K562 (cell line): ENCODE results near the gene SEC11A. TPM values are rescaled to one million over a fixed set of nuclear protein-coding genes. Genes with fewer than 3 reads are reported as not detected.

Source experiments
- CC2D1A ChIP-seq: fragments of 450-650 bp; IDR thresholded peaks from 2 replicates; pipeline ENCODE4 v1.6.1; 2017; ENCODE audit warnings: mild to moderate bottlenecking
- HDGF ChIP-seq: fragments of 450-650 bp; IDR thresholded peaks from 2 replicates; pipeline ENCODE4 v1.6.1; 2016
- HMGN3 ChIP-seq: IDR thresholded peaks from 2 replicates; pipeline ENCODE4 v1.6.1; 2011; ENCODE audit warnings: borderline replicate concordance, low read depth, mild to moderate bottlenecking, mixed read lengths, low read length; ENCODE audit not compliant: insufficient read length; ENCODE audit errors: extremely low read depth
- IFI16 ChIP-seq: fragments of 250-450 bp; sonication (Bioruptor Pico); IDR thresholded peaks from 2 replicates; pipeline ENCODE4 v2.1.2; 2022; ENCODE audit warnings: mild to moderate bottlenecking, inconsistent platforms
- KLF6 ChIP-seq: fragments of 250-450 bp; sonication (Bioruptor Pico); IDR thresholded peaks from 2 replicates; pipeline ENCODE4 v1.4.0; 2020; ENCODE audit warnings: mild to moderate bottlenecking, moderate library complexity, borderline replicate concordance
- MCM3 ChIP-seq: fragments of 450-650 bp; IDR thresholded peaks from 2 replicates; pipeline ENCODE4 v1.6.1; 2016
- MCM5 ChIP-seq: fragments of 450-650 bp; IDR thresholded peaks from 2 replicates; pipeline ENCODE4 v1.6.1; 2016; ENCODE audit warnings: low read depth
- MEF2A ChIP-seq: IDR thresholded peaks from 2 replicates; pipeline ENCODE4 v1.6.1; 2011; ENCODE audit warnings: low read depth, mild to moderate bottlenecking, low read length, moderate library complexity; ENCODE audit not compliant: control insufficient read depth
- NR1H2 ChIP-seq: sonication (generic); formaldehyde crosslinking; IDR thresholded peaks from 2 replicates; pipeline ENCODE4 v1.4.0; 2020; ENCODE audit warnings: mild to moderate bottlenecking, missing genetic modification reagents
- PML ChIP-seq: IDR thresholded peaks from 2 replicates; pipeline ENCODE4 v1.6.1; 2012; ENCODE audit warnings: low read length, inconsistent platforms
- PURB ChIP-seq: sonication (generic); formaldehyde crosslinking; IDR thresholded peaks from 2 replicates; pipeline ENCODE4 v1.9.0; 2021; ENCODE audit warnings: low read depth, mild to moderate bottlenecking, missing genetic modification reagents
- PYGO2 ChIP-seq: fragments of 450-650 bp; IDR thresholded peaks from 2 replicates; pipeline ENCODE4 v1.6.1; 2016; ENCODE audit warnings: mild to moderate bottlenecking, missing genetic modification characterization, moderate library complexity, missing compliant biosample characterization
- RB1 ChIP-seq: fragments of 450-650 bp; IDR thresholded peaks from 2 replicates; pipeline ENCODE4 v1.6.1; 2017; ENCODE audit warnings: low read depth, mild to moderate bottlenecking
- RBBP5 ChIP-seq: fragments of 200-600 bp; sonication (generic); IDR thresholded peaks from 2 replicates; pipeline ENCODE4 v1.6.1; 2012; ENCODE audit warnings: borderline replicate concordance, mild to moderate bottlenecking, low read length, control low read depth, inconsistent platforms; ENCODE audit not compliant: insufficient read depth, poor library complexity, severe bottlenecking
- SIN3B ChIP-seq: fragments of 450-650 bp; IDR thresholded peaks from 2 replicates; pipeline ENCODE4 v1.6.1; 2017; ENCODE audit warnings: low read depth, mild to moderate bottlenecking, moderate library complexity
- SMARCA4 ChIP-seq: fragments of 450-650 bp; IDR thresholded peaks from 2 replicates; pipeline ENCODE4 v1.6.1; 2016
- SRSF1 ChIP-seq: fragments of 200-400 bp; formaldehyde crosslinking; IDR thresholded peaks from 2 replicates; pipeline ENCODE4 v1.6.1; 2017; ENCODE audit warnings: mild to moderate bottlenecking, low read depth, low read length, moderate library complexity
- TARDBP ChIP-seq: fragments of 450-650 bp; IDR thresholded peaks from 2 replicates; pipeline ENCODE4 v1.6.1; 2016
- ZFPM2 ChIP-seq: fragments of 250-450 bp; sonication (Bioruptor Pico); IDR thresholded peaks from 2 replicates; pipeline ENCODE4 v1.5.1; 2022; ENCODE audit warnings: mild to moderate bottlenecking
- ZNF133 ChIP-seq: fragments of 250-450 bp; sonication (Bioruptor Pico); IDR thresholded peaks from 2 replicates; pipeline ENCODE4 v1.4.0; 2020; ENCODE audit warnings: mild to moderate bottlenecking
- ZNF146 ChIP-seq: IDR thresholded peaks from one replicate; pipeline ENCODE4 v1.6.1; 2018; ENCODE audit warnings: missing compliant biosample characterization; ENCODE audit not compliant: unreplicated experiment
- ZNF316 ChIP-seq: fragments of 450-650 bp; IDR thresholded peaks from 2 replicates; pipeline ENCODE4 v1.6.1; 2016
- polyA plus RNA-seq, 8 experiments: library from polyadenylated mRNA; depleted of rRNA in 4 of 8; stranded (reverse) in 5 of 8; unstranded in 3 of 8; fragments of >200 nt; fragmentation: Nextera tagmentation in 2 of 8; fragmentation: Illumina TruSeq in 1 of 8; extraction: Ambion mirVana in 2 of 8; extraction: Trizol in 1 of 8; gene quantifications; 2 replicates each; pipeline versions ENCODE4 v1.2.1 to v1.2.3, GENCODE V29; 2011 to 2014; ENCODE audit warnings: inconsistent platforms in 1 of 8, missing spikeins in 1 of 8
- total RNA-seq, 7 experiments: library from RNA; depleted of rRNA in 6 of 7; stranded (reverse); fragments of >200 nt in 6 of 7; fragmentation: Illumina TruSeq in 2 of 7; extraction: Trizol in 2 of 7; gene quantifications; 2 replicates each; pipeline versions ENCODE4 v1.2.1 to v1.2.3, GENCODE V29; 2011 to 2021; ENCODE audit warnings: low replicate concordance in 1 of 7
- TF ChIP-seq, protein P1 (sequence below): fragments of 450-650 bp; IDR thresholded peaks from 2 replicates; pipeline ENCODE4 v1.6.1; 2016
- TF ChIP-seq, protein P2 (sequence below): sonication (generic); formaldehyde crosslinking; IDR thresholded peaks from 2 replicates; pipeline ENCODE4 v1.8.1; 2023; ENCODE audit warnings: mild to moderate bottlenecking, missing genetic modification reagents
- TF ChIP-seq, protein P3 (sequence below): IDR thresholded peaks from 3 replicates; pipeline ENCODE4 v1.6.1; 2011; ENCODE audit warnings: borderline replicate concordance, mild to moderate bottlenecking, moderate library complexity; ENCODE audit not compliant: insufficient read length; ENCODE audit errors: extremely low read depth

SEC11A gene
- total and polyA plus RNA-seq, 9 of the 15 experiments (the other 6 are each of a cell fraction or from before 2014, with no cell fraction given): 175 to 310 (median 229) TPM

DNA sequence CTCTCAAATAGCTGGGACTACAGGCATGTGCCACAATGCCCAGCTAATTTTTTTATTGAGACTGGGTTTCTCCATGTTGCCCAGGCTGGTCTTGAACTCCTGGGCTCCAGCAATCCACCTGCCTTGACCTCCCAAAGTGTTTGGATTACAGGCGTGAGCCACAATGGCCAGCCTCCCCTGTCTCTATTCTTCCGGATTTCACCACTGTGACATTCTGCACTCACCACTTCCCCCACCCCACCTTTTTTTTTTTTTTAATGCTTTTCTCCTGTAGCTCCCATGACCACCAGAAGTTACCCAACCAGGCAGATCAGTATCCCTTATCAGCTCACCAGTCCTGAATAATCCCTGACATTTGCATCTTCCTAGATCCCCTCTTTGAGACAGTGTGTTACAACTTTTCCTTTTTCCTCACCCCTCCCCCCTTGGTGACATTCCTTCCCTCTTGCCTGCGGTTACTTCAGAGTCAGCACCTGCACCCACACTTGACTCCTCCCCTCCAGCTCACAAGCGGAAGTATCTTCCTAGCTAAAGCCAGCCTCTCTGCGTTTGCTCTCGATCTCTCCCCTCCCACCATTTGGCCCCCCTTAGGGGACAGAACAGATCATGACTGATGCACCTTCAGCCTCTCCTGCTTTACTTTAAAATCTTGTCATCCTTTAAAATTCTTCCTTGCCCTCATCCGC, 19.0 kb upstream of the SEC11A start (continued):
- TF ChIP-seq, protein P1, sequence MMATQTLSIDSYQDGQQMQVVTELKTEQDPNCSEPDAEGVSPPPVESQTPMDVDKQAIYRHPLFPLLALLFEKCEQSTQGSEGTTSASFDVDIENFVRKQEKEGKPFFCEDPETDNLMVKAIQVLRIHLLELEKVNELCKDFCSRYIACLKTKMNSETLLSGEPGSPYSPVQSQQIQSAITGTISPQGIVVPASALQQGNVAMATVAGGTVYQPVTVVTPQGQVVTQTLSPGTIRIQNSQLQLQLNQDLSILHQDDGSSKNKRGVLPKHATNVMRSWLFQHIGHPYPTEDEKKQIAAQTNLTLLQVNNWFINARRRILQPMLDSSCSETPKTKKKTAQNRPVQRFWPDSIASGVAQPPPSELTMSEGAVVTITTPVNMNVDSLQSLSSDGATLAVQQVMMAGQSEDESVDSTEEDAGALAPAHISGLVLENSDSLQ: peak; percentile 67
- TF ChIP-seq SMARCA4 (peak; percentile 93), ZFPM2 (no peak), CC2D1A (peak; percentile 80), RBBP5 (peak; percentile 71), PML (peak; percentile 67; the same call in 1 of the 2 replicates), ZNF316 (peak; percentile 84), RB1 (no peak), ZNF146 (CRISPR knock-in tag) (no peak), PURB (CRISPR knock-in tag) (no peak), NR1H2 (CRISPR knock-in tag) (no peak), KLF6 (no peak), SRSF1 (no peak), ZNF133 (no peak), PYGO2 (tag) (no peak; the same call in 1 of the 2 replicates), IFI16 (CRISPR knock-in tag) (no peak), SIN3B (no peak), HDGF (peak; percentile 86; the same call in 1 of the 2 replicates), TARDBP (no peak; the same call in 1 of the 2 replicates), MCM5 (no peak), HMGN3 (no peak), MEF2A (no peak), MCM3 (no peak)
- TF ChIP-seq, protein P2, sequence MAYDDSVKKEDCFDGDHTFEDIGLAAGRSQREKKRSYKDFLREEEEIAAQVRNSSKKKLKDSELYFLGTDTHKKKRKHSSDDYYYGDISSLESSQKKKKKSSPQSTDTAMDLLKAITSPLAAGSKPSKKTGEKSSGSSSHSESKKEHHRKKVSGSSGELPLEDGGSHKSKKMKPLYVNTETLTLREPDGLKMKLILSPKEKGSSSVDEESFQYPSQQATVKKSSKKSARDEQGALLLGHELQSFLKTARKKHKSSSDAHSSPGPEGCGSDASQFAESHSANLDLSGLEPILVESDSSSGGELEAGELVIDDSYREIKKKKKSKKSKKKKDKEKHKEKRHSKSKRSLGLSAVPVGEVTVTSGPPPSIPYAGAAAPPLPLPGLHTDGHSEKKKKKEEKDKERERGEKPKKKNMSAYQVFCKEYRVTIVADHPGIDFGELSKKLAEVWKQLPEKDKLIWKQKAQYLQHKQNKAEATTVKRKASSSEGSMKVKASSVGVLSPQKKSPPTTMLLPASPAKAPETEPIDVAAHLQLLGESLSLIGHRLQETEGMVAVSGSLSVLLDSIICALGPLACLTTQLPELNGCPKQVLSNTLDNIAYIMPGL: no peak
- TF ChIP-seq, protein P3, sequence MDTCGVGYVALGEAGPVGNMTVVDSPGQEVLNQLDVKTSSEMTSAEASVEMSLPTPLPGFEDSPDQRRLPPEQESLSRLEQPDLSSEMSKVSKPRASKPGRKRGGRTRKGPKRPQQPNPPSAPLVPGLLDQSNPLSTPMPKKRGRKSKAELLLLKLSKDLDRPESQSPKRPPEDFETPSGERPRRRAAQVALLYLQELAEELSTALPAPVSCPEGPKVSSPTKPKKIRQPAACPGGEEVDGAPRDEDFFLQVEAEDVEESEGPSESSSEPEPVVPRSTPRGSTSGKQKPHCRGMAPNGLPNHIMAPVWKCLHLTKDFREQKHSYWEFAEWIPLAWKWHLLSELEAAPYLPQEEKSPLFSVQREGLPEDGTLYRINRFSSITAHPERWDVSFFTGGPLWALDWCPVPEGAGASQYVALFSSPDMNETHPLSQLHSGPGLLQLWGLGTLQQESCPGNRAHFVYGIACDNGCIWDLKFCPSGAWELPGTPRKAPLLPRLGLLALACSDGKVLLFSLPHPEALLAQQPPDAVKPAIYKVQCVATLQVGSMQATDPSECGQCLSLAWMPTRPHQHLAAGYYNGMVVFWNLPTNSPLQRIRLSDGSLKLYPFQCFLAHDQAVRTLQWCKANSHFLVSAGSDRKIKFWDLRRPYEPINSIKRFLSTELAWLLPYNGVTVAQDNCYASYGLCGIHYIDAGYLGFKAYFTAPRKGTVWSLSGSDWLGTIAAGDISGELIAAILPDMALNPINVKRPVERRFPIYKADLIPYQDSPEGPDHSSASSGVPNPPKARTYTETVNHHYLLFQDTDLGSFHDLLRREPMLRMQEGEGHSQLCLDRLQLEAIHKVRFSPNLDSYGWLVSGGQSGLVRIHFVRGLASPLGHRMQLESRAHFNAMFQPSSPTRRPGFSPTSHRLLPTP: no peak
